RWPE1 (cell line): ENCODE data around the gene RSPO4.

ENCODE experiments used
- CTCF ChIA-PET: fragments of 350-600 bp; sonication (Branson Sonifier 250); formaldehyde crosslinking; extraction: SDS; loops from one replicate; lab custom pipeline; 2021; lab: Yijun Ruan, JAX
- POLR2A ChIA-PET: fragments of 400-600 bp; formaldehyde crosslinking; extraction: SDS; loops from one replicate; lab custom pipeline; 2020; ENCODE audit warnings: antibody characterized with exemption; ENCODE audit not compliant: low non-redundant PET; lab: Yijun Ruan, JAX
- DNase-seq: peaks from one replicate; pipeline ENCODE4 v3.0.0; 2012; ENCODE audit warnings: low spot score
- H3K27ac ChIP-seq: fragments of 450-650 bp; 2 replicates; pipeline ENCODE4 v1.5.1; 2017
- CTCF ChIP-seq: fragments of 450-650 bp; conservative IDR thresholded peaks from 2 replicates; pipeline ENCODE4 v1.5.1; 2017; ENCODE audit warnings: low read depth, mild to moderate bottlenecking

Gene RSPO4

GRCh38 chr20:926670-927069, 75.4 kb downstream of the RSPO4 start:
- TF ChIP-seq CTCF = no peak

GRCh38 chr20:925516-925915, 76.6 kb downstream of the RSPO4 start:
- TF ChIP-seq CTCF = no peak
- DNase-seq = no peak
- POLR2A ChIA-PET = no interaction called here
- H3K27ac ChIP-seq = no peak overlapping the region
- CTCF ChIA-PET = no interaction called here

More at GRCh38 chr20:926670-927069, 75.4 kb downstream of the RSPO4 start:
- H3K27ac ChIP-seq = no peak overlapping the region
- no peak for DNase-seq
- ChIA-PET POLR2A (no interaction called here), CTCF (interaction anchor here (0.6 kb wide), 1 partner anchor 111 kb away, joined by 3 read pairs; no protein-coding TSS in a partner anchor)

GRCh38 chr20:924639-925038, 77.5 kb downstream of the RSPO4 start:
- no peak for TF ChIP-seq CTCF
- no peak overlapping the region for H3K27ac ChIP-seq
- ChIA-PET POLR2A (no interaction called here), CTCF (interaction anchor here (0.6 kb wide), 1 partner anchor 40 kb away, joined by 3 read pairs; no protein-coding TSS in a partner anchor)
- DNase-seq = no peak

GRCh38 chr20:922781-923180, 79.3 kb downstream of the RSPO4 start:
- TF ChIP-seq CTCF = no peak
- POLR2A ChIA-PET = no interaction called here
- CTCF ChIA-PET = no interaction called here
- H3K27ac ChIP-seq = no peak overlapping the region
- no peak for DNase-seq

GRCh38 chr20:921068-921467, 81.0 kb downstream of the RSPO4 start:
- no peak overlapping the region for H3K27ac ChIP-seq
- ChIA-PET POLR2A (no interaction called here), CTCF (interaction anchor here (0.6 kb wide), 1 partner anchor 9 kb away, joined by 3 read pairs; no protein-coding TSS in a partner anchor)
- no peak for DNase-seq
- TF ChIP-seq CTCF = no peak

- no peak overlapping the region for H3K27ac ChIP-seq
- DNase-seq = no peak
- TF ChIP-seq CTCF = no peak
- ChIA-PET CTCF (interaction anchor here (0.5 kb wide), 1 partner anchor 44 kb away, joined by 6 read pairs; no protein-coding TSS in a partner anchor), POLR2A (no interaction called here)
Observed at GRCh38 chr20:920311-920710, 81.8 kb downstream of the RSPO4 start.
